Sigmoid colon (tissue), 7 donors: ENCODE measurements around the gene GLIPR1. TPM values are rescaled to one million over a fixed set of nuclear protein-coding genes. Genes with fewer than 3 reads are reported as not detected.
"Not testable (repeated sequence)": the region's sequence is repeated elsewhere in the genome, so short reads cannot be mapped to it uniquely, and the experiment has no call there.

ENCODE experiments used
- DNase-seq: peaks from one replicate; pipeline ENCODE4 v3.0.0-alpha.2; 2019
- H3K27ac ChIP-seq, 4 donors: fragments of 200-600 bp; sonication (generic); one replicate each; pipeline ENCODE4 v1.5.1; 2016 to 2019; ENCODE audit warnings: mild to moderate bottlenecking in 1 of 4
- H3K27me3 ChIP-seq, 3 donors: fragments of 200-600 bp; sonication (generic); one replicate each; pipeline ENCODE4 v1.5.1; 2019; ENCODE audit warnings: mild to moderate bottlenecking in 1 of 3
- H3K36me3 ChIP-seq, 4 donors: fragments of 200-600 bp; sonication (generic); one replicate each; pipeline ENCODE4 v1.5.1; 2016 to 2019
- H3K4me1 ChIP-seq, 4 donors: fragments of 200-600 bp; sonication (generic); one replicate each; pipeline ENCODE4 v1.5.1; 2017 to 2019
- H3K4me3 ChIP-seq, 4 donors: fragments of 200-600 bp; sonication (generic); one replicate each; pipeline ENCODE4 v1.5.1; 2017 to 2019; ENCODE audit warnings: mild to moderate bottlenecking in 2 of 4, moderate library complexity in 1 of 4
- H3K9me3 ChIP-seq, 4 donors: fragments of 200-600 bp in 3 of 4; sonication (generic) in 3 of 4; one replicate each; pipeline versions ENCODE4 v1.5.1 to v1.6.1; 2013 to 2019
- EP300 ChIP-seq, 4 donors: sonication (generic); formaldehyde crosslinking; IDR thresholded peaks; one replicate each; pipeline ENCODE4 v1.6.1; 2017; ENCODE audit warnings: antibody characterized with exemption in 4 of 4
- POLR2A ChIP-seq, 2 donors: fragments of 450-650 bp; IDR thresholded peaks; one replicate each; pipeline ENCODE4 v1.6.1; 2016; ENCODE audit warnings: antibody characterized with exemption in 2 of 2, mild to moderate bottlenecking in 2 of 2, moderate library complexity in 2 of 2
- POLR2AphosphoS5 ChIP-seq, 4 donors: sonication (generic); formaldehyde crosslinking; IDR thresholded peaks; one replicate each; pipeline ENCODE4 v1.6.1; 2017; ENCODE audit warnings: antibody characterized with exemption in 4 of 4
- WGBS, 2 donors: extraction: QIAGEN DNeasy Blood & Tissue Kit; methylation state at CpG; one replicate each; pipeline ENCODE4 v1.1.7; 2013; 5-methylcytosine and 5-hydroxymethylcytosine counted together
- intact Hi-C: fragments of 100-400 bp; cut with DNase I; formaldehyde crosslinking; loops from one replicate; pipeline ENCODE4 v1.15.1; 2023
- polyA plus RNA-seq, 3 donors: library from polyadenylated mRNA; stranded (reverse); fragments of 200-250 nt; gene quantifications; one replicate each; pipeline ENCODE4 v1.2.3, GENCODE V29; 2013
- total RNA-seq, 4 donors: library from RNA; depleted of rRNA; stranded (reverse); fragments of >200 nt; gene quantifications; one replicate each; pipeline ENCODE4 v1.1.0, GENCODE V29; 2016
- TF ChIP-seq, protein P1 (sequence below), 4 experiments: fragments of 450-650 bp in 3 of 4; fragments of 200-600 bp in 1 of 4; IDR thresholded peaks; one replicate each; pipeline ENCODE4 v1.5.1; 2016 to 2019; ENCODE audit warnings: antibody characterized with exemption in 4 of 4, mild to moderate bottlenecking in 3 of 4, moderate library complexity in 2 of 4
- donor health status: healthy with polysubstance abuse.
- donor health status: Bipolar disorder and iron deficiency.
- donor health status: healthy.

GLIPR1 gene
- total and polyA plus RNA-seq, 7 donors = 4.8 to 20.9 (median 14.6) TPM

DNA sequence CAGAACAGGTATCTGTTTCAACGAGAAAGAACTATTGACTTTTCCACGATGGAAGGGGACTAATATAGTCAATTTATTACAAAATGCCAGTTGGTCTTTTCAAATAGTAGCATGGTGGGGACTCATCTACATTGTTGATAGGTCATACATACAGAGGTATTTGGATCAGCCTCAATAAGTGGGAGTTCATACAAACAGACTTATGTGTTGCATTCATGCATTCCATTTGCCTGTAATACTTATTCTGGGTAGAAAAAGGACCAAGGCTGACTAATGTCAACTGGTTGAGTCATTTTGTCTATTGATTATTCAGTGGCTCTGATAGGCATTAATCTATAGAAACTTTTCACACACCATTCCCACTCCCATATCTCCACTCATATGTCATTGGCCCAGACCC lies 41.5 kb upstream of the GLIPR1 start:
- Histone ChIP-seq H3K4me1 (no peaks in the 10 kb centered on the region), H3K4me3 (no peak overlapping the region), H3K36me3 (no peaks in the 10 kb centered on the region), H3K9me3 (peaks cover 0 to 4% (median 0%) of the 10 kb centered on the region in 4 donors), H3K27me3 (no peaks in the 10 kb centered on the region), H3K27ac (no peak overlapping the region)
- DNase-seq = no peak
- WGBS, 2 donors = 79 to 90% methylated on average over 2 of the region's 2 CpGs
- intact Hi-C loops = no loop called here
- TF ChIP-seq EP300 (IDR thresholded peaks at IDR 0.05) = no peak

DNA sequence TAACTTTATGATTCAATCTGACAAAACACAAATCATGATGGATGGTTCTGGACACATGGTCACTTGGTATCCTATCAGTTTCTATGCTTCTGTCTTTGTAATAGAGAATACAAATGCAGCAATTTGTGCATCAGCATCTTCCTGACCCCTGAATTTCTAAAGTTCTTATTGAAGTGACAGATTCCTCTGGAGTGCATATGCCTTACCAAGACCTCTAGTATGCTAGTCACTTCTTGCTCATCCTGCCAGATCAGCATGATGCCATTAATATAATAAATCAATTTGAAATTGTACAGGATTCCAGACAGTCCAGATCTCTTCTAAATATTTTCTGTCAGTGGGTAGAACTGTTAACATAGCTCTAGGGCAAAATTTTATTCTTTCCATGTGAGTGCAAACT lies 40.6 kb upstream of the GLIPR1 start:
- H3K4me1 ChIP-seq = no peaks in the 10 kb centered on the region
- DNase-seq = no peak
- H3K27me3 ChIP-seq = no peaks in the 10 kb centered on the region
- peaks cover 0 to 4% (median 0%) of the 10 kb centered on the region in 4 donors for H3K9me3 ChIP-seq
- intact Hi-C loops = no loop called here
- H3K4me3 ChIP-seq = no peak overlapping the region
- no peak overlapping the region for H3K27ac ChIP-seq
- TF ChIP-seq, protein P1, sequence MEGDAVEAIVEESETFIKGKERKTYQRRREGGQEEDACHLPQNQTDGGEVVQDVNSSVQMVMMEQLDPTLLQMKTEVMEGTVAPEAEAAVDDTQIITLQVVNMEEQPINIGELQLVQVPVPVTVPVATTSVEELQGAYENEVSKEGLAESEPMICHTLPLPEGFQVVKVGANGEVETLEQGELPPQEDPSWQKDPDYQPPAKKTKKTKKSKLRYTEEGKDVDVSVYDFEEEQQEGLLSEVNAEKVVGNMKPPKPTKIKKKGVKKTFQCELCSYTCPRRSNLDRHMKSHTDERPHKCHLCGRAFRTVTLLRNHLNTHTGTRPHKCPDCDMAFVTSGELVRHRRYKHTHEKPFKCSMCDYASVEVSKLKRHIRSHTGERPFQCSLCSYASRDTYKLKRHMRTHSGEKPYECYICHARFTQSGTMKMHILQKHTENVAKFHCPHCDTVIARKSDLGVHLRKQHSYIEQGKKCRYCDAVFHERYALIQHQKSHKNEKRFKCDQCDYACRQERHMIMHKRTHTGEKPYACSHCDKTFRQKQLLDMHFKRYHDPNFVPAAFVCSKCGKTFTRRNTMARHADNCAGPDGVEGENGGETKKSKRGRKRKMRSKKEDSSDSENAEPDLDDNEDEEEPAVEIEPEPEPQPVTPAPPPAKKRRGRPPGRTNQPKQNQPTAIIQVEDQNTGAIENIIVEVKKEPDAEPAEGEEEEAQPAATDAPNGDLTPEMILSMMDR (IDR thresholded peaks at IDR 0.05) = no peak
- no peak for TF ChIP-seq POLR2A (IDR thresholded peaks at IDR 0.05)
- no peak for TF ChIP-seq POLR2AphosphoS5 (IDR thresholded peaks at IDR 0.05)
- no peak for TF ChIP-seq EP300 (IDR thresholded peaks at IDR 0.05)
- no peaks in the 10 kb centered on the region for H3K36me3 ChIP-seq

DNA sequence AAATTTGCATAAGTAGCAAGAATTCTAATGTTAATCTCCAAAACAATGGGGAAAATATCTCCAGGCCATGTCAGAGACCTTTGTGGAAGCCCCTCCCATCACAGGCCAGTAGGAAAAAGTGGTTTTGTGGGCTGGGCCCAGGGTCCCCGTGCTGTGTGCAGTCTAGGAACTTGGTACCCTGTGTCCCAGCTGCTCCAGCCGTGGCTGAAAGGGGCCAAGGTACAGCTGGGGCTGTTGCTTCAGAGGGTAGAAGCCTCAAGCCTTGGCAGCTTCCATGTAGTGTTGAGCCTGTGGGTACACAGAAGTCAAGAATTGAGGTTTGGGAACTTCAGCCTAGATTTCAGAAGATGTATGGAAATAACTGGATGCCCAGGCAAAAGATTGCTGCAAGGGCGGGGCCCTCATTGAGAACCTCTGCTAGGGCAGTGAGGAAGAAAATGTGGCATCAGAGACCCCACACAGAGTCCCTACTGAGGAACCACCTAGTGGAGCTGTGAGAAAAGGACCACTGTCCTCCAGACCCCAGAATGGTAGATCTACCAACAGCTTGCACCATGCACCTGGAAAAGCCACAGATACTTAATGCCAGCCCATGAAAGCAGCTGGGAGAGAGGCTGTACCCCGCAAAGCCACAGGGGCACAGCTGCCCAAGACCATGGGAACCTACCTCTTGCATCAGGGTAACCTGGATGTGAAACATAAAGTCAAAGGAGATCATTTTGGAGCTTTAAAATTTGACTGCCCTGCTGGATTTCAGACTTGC lies 38.7 kb upstream of the GLIPR1 start:
- WGBS, 2 donors = 72 to 84% methylated on average over 4 of the region's 4 CpGs
- H3K4me1 ChIP-seq = not testable (repeated sequence)

DNA sequence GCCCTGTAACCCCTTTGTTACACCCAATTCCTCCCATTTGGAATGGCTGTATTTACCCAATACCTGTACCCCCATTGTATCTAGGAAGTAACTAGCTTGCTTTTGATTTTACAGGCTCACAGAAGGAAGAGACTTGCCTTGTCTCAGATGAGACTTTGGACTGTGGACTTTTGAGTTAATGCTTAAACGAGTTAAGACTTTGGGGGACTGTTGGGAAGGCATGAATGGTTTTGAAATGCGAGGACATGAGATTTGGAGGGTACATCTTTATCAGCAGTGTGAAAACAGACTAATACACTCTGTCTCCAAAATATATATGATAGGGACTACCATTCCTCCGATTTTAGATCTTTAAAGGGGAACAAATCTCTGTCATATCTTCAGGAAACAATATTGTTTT lies 38.1 kb upstream of the GLIPR1 start:
- intact Hi-C loops, H3K9me3 ChIP-seq, H3K27me3 ChIP-seq, H3K27ac ChIP-seq, H3K4me1 ChIP-seq, H3K4me3 ChIP-seq, H3K36me3 ChIP-seq, DNase-seq: not testable (repeated sequence)
- 20 to 55% methylated on average over 3 of the region's 3 CpGs for WGBS, 2 donors

More for the DNA sequence above, 38.7 kb upstream of the GLIPR1 start:
- intact Hi-C loops, H3K9me3 ChIP-seq, H3K27ac ChIP-seq, H3K27me3 ChIP-seq, H3K36me3 ChIP-seq, DNase-seq, H3K4me3 ChIP-seq: not testable (repeated sequence)

DNA sequence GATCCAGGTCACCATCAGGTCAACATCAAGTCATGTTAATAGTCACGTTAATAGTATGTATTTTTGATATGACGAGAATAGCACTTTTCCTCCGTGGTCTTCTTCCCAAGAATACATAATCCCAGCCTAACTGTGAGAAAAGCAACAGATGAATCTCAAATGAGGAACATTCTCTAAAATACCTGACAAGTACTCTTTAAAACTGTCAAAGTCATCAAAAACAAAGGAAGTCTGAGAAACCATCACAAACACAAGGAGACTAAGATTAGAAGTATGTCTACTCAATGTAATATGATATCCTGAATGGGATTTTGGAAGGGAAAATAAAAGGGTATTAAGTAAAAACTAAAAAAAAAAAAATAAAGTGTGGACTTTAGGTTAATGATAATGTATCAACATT lies 36.8 kb upstream of the GLIPR1 start:
- TF ChIP-seq EP300 (IDR thresholded peaks at IDR 0.05) (no peak), POLR2A (IDR thresholded peaks at IDR 0.05) (no peak), POLR2AphosphoS5 (IDR thresholded peaks at IDR 0.05) (no peak)
- TF ChIP-seq, protein P1 (IDR thresholded peaks at IDR 0.05) = no peak
- WGBS, 2 donors = 44 to 63% methylated on average over 3 of the region's 3 CpGs

DNA sequence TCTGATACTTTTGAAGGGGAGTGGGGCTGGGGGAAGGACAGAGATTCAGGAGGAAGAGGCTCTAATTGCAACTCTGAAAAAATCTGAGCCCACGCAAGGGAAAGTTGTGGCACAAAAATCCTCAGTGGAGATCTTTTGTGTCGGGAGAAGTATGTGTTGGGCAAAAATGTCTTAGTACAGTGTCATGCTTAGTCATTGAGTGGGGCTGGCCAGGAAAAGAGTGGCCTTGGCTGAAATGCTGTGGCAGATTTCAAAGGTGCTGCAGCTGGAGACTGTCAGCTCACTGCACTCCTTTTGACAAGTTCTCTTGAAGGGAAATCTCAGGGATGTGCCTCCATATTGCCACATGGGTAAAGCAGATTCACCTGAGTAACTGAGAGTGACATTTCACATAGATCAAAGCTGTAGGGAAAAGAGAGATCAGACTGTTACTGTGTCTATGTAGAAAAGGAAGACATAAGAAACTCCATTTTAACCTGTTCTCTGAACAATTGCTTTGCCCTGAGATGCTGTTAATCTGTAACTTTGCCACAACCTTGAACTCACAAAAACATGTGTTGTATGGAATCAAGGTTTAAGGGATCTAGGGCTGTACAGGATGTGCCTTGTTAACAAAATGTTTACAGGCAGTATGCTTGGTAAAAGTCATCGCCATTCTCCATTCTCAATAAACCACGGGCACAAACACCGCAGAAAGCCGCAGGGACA lies 36.0 kb upstream of the GLIPR1 start:
- no peak for TF ChIP-seq EP300 (IDR thresholded peaks at IDR 0.05)
- 84 to 88% methylated on average over 6 of the region's 6 CpGs for WGBS, 2 donors
- Histone ChIP-seq H3K4me1 (no peaks in the 10 kb centered on the region), H3K9me3 (peaks cover 0 to 4% (median 0%) of the 10 kb centered on the region in 4 donors), H3K27me3 (no peaks in the 10 kb centered on the region), H3K4me3 (no peak overlapping the region), H3K36me3 (no peaks in the 10 kb centered on the region), H3K27ac (no peak overlapping the region)
- intact Hi-C loops = no loop called here
- no peak for DNase-seq

More for the DNA sequence above, 36.8 kb upstream of the GLIPR1 start:
- H3K9me3 ChIP-seq = peaks cover 0 to 4% (median 0%) of the 10 kb centered on the region in 4 donors
- no peak overlapping the region for H3K4me3 ChIP-seq
- H3K4me1 ChIP-seq = no peaks in the 10 kb centered on the region
- intact Hi-C loops = no loop called here
- no peak overlapping the region for H3K27ac ChIP-seq
- H3K27me3 ChIP-seq = no peaks in the 10 kb centered on the region
- H3K36me3 ChIP-seq = no peaks in the 10 kb centered on the region
- DNase-seq = no peak

DNA sequence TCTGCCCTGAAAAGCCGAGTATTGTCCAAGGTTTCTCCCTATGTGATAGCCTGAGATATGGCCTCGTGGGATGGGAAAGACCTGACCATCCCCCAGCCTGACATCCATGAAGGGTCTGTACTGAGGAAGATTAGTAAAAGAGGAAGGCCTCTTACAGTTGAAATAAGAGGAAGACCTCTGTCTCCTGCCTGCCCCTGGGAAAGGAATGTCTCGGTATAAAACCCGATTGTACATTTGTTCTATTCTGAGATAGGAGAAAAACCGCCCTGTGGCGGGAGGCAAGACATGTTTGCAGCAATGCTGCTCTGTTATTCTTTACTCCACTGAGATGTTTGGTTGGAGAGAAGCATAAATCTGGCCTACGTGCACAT lies 35.4 kb upstream of the GLIPR1 start:
- intact Hi-C loops, H3K9me3 ChIP-seq, H3K36me3 ChIP-seq, DNase-seq, H3K27me3 ChIP-seq, H3K4me3 ChIP-seq, H3K4me1 ChIP-seq, H3K27ac ChIP-seq: not testable (repeated sequence)
- WGBS, 2 donors = 69 to 89% methylated on average over 7 of the region's 7 CpGs
